ENCODE measurements around the gene VPS33B.
A peak's percentile ranks its signal among the peaks of the same experiment; 100 is the strongest.
"Not testable (repeated sequence)": the region's sequence is repeated elsewhere in the genome, so short reads cannot be mapped to it uniquely, and the experiment has no call there.

Gene VPS33B

GRCh38 chr15:91022075-91022831 is at the start of gene VPS33B:
Gene VPS33B, minus strand, starts transcription at chr15:91022594. Its CDS starts 345 bp downstream, at chr15:91022249.
- DNase-seq (ENCODE audit: low read depth), result peak; percentile 56

- no peak for DNase-seq (ENCODE audit: low read depth)
Observed at GRCh38 chr15:91072161-91072560, 49.8 kb upstream of the VPS33B start.

- DNase-seq (ENCODE audit: low read depth), result no peak
Observed at GRCh38 chr15:91070872-91071271, 48.5 kb upstream of the VPS33B start.

GRCh38 chr15:91068966-91069365 is 46.6 kb upstream of the VPS33B start:
- DNase-seq (ENCODE audit: low read depth), result no peak

GRCh38 chr15:91068436-91068835 is 46.0 kb upstream of the VPS33B start:
- no peak for DNase-seq (ENCODE audit: low read depth)

GRCh38 chr15:91067036-91067435 is 44.6 kb upstream of the VPS33B start:
- no peak for DNase-seq (ENCODE audit: low read depth)

- DNase-seq (ENCODE audit: low read depth), result no peak
Observed at GRCh38 chr15:91065505-91065904, 43.1 kb upstream of the VPS33B start.

- no peak for DNase-seq (ENCODE audit: low read depth)
Observed at GRCh38 chr15:91061997-91062396, 39.6 kb upstream of the VPS33B start.

GRCh38 chr15:91061230-91061629 is 38.8 kb upstream of the VPS33B start:
- no peak for DNase-seq (ENCODE audit: low read depth)

- DNase-seq (ENCODE audit: low read depth), result no peak
Observed at GRCh38 chr15:91055548-91056331, 33.3 kb upstream of the VPS33B start.

GRCh38 chr15:91054816-91055215 is 32.4 kb upstream of the VPS33B start:
- DNase-seq (ENCODE audit: low read depth), result no peak

- no peak for DNase-seq (ENCODE audit: low read depth)
Observed at GRCh38 chr15:91051248-91051647, 28.9 kb upstream of the VPS33B start.

- no peak for DNase-seq (ENCODE audit: low read depth)
Observed at GRCh38 chr15:91050128-91050455, 27.7 kb upstream of the VPS33B start.

GRCh38 chr15:91049378-91050127 is 27.2 kb upstream of the VPS33B start:
- no peak for DNase-seq (ENCODE audit: low read depth)

GRCh38 chr15:91047545-91048199 is 25.3 kb upstream of the VPS33B start:
- no peak for DNase-seq (ENCODE audit: low read depth)

- not testable (repeated sequence) for DNase-seq (ENCODE audit: low read depth)
Observed at GRCh38 chr15:91046056-91046455, 23.7 kb upstream of the VPS33B start.

GRCh38 chr15:91045065-91045464 is 22.7 kb upstream of the VPS33B start:
- no peak for DNase-seq (ENCODE audit: low read depth)

GRCh38 chr15:91043202-91043874 is 20.9 kb upstream of the VPS33B start:
- no peak for DNase-seq (ENCODE audit: low read depth)

- no peak for DNase-seq (ENCODE audit: low read depth)
Observed at GRCh38 chr15:91040856-91041255, 18.5 kb upstream of the VPS33B start.

GRCh38 chr15:91039996-91040395 is 17.6 kb upstream of the VPS33B start:
- DNase-seq (ENCODE audit: low read depth), result no peak

- DNase-seq (ENCODE audit: low read depth), result peak; percentile 20
Observed at GRCh38 chr15:91032919-91033803, 10.8 kb upstream of the VPS33B start.

Data from activated gamma-delta T cell treated with anti-CD3 and anti-CD28 coated beads, Interleukin-2, amount 50 U/mL, for 16 hours (primary cell).